NCI-H774 (cell line): Measurements from ENCODE around the gene PHAF1.

Experiments
- DNase-seq: peaks from one replicate; lab custom pipeline; 2025; lab: John Stamatoyannopoulos, UW

PHAF1 gene

GRCh38 chr16:67196881-67197280 lies 87.1 kb downstream of the PHAF1 start:
- no peak for DNase-seq

GRCh38 chr16:67197704-67198103 lies 88.0 kb downstream of the PHAF1 start:
- DNase-seq, result no peak
